ENCODE results near the gene TICAM1.
"Not testable (repeated sequence)": the region's sequence is repeated elsewhere in the genome, so short reads cannot be mapped to it uniquely, and the experiment has no call there.

GRCh38 chr19:4792019-4792865 lies 39.3 kb downstream of the TICAM1 start:
- not testable (repeated sequence) for TF ChIP-seq POLR2A, CTCF, EP300 (IDR thresholded peaks at IDR 0.05)

All from suprapubic skin (tissue), 3 donors.